ENCODE measurements around the gene EGF.
"Not testable (repeated sequence)": the region's sequence is repeated elsewhere in the genome, so short reads cannot be mapped to it uniquely, and the experiment has no call there.

Gene EGF

DNA sequence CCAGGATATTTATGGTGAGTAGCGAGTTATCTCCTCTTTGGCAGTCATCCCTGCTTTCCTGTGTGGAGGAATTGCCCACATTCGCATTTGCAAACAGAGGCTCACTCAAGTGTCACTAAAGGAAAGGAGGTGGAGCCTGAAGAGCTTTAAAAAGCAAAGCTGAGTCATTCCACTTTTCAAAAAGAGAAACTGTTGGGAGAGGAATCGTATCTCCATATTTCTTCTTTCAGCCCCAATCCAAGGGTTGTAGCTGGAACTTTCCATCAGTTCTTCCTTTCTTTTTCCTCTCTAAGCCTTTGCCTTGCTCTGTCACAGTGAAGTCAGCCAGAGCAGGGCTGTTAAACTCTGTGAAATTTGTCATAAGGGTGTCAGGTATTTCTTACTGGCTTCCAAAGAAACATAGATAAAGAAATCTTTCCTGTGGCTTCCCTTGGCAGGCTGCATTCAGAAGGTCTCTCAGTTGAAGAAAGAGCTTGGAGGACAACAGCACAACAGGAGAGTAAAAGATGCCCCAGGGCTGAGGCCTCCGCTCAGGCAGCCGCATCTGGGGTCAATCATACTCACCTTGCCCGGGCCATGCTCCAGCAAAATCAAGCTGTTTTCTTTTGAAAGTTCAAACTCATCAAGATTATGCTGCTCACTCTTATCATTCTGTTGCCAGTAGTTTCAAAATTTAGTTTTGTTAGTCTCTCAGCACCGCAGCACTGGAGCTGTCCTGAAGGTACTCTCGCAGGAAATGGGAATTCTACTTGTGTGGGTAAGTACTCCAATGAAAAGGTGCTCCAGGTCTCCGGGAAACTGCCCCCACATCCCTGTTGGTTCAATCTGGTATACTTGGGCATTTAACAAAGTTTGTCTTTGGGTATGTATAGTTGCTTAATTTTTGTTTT lies at the start of gene EGF:
Gene EGF (plus strand): TSS at position 178 of the 890 bp plus-strand sequence. CDS start 453 bp downstream, at position 631.
- DNase-seq, result no peak

DNA sequence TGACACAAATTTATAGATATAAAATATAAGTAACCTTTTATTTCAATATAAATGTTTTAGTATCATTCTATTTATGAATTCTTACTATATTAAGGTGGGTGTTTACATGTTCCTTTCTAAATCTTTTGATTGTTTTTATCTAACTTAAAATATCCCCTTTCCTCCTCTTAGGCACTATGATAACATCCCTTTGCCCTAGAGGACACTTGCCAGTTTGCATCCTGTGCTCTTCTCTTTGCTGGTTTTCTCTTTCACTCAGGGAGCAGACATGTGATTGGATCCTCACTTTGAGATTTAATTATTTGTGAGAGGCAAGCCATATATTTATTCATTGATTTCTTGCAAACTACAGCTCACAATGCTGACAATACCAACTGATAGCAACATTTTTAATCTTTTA lies 48.5 kb upstream of the EGF start:
- no peak for DNase-seq

GRCh38 chr4:109870061-109870460 lies 42.6 kb upstream of the EGF start:
- DNase-seq, result no peak

GRCh38 chr4:109872065-109872464 lies 40.6 kb upstream of the EGF start:
- DNase-seq, result no peak

DNA sequence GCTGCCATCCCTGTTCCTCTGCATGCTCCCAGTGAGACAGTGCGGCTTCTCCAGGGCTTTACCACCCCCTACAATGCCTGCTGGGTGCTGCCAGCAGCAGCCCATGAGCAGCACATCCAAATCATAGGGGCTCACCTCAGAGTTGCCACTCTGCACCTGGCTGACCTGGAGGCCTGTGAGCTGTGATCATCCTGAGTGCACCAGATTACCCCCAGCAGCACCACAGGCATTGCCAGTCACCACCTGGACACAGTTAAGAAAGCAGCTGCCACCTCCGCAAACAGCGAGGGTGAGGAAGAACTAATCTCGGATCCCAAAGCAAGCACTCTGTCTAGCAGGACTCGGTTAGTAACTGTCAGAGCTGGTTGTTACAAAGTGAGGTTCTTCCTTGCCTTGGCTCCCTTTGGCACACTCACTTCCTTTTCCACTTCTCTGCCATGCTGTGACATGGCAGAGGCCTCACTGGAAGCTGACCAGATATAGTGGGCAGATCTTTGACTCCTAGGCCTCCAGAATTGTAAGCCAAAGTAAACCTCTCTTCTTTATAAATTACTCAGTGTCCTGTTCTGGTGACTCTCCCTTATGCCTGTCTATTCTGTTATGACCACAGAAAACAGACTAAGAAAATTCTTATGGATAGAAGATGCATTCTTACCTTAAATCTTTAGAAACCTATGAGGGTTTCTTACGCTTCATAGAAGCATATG lies 39.6 kb upstream of the EGF start:
- DNase-seq, result no peak

- no peak for DNase-seq
Observed at GRCh38 chr4:109873791-109874514, 38.7 kb upstream of the EGF start.

DNA sequence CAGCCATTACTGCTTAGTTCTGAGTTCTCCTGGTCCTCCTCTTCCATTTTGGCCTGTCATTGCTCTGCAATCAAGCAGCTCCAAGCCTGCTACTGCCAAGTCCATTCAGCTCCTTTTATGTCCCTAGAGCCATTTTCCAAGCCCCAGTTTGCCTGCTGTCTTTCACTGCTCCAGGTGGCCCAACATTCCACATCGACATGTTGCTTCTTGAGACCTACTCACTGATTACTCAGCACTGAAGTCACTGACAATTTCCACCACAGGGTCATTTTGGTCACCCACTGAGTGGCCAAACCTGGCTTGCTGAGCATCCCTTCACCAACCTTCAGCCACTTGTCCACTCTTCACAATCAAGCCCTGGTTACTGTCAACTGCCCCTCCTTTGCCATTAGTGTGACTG lies 37.6 kb upstream of the EGF start:
- DNase-seq, result no peak

GRCh38 chr4:109875553-109875952 lies 37.1 kb upstream of the EGF start:
- DNase-seq, result not testable (repeated sequence)

- DNase-seq, result no peak
Observed at GRCh38 chr4:109876634-109877265, 35.9 kb upstream of the EGF start.

GRCh38 chr4:109877400-109877799 lies 35.3 kb upstream of the EGF start:
- no peak for DNase-seq

GRCh38 chr4:109878355-109878754 lies 34.3 kb upstream of the EGF start:
- no peak for DNase-seq

- DNase-seq, result no peak
Observed at GRCh38 chr4:109879081-109879480, 33.6 kb upstream of the EGF start.

GRCh38 chr4:109879636-109880314 lies 32.9 kb upstream of the EGF start:
- DNase-seq, result no peak

GRCh38 chr4:109886303-109886702 lies 26.4 kb upstream of the EGF start:
- DNase-seq, result no peak

- DNase-seq, result no peak
Observed at GRCh38 chr4:109887071-109887470, 25.6 kb upstream of the EGF start.

DNA sequence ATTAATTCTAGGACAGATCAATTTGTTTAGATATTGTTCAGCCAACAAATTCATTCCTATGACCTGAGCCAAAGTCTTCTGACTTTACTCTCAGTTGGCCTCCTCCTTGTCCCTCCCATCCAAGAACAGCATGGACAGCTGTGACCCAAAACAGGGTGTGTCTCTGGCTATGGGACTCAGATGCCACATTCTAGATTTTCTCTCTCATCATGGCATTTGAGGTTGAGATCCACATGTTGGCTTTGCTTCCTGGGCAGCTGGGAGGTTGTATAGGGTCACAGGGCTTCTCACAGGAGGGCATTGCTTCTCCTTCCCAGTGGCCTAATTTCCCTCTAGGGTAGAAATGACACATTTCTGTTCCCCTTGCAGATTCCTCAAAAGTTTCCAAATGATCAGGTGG lies 22.6 kb upstream of the EGF start:
- DNase-seq, result no peak

DNA sequence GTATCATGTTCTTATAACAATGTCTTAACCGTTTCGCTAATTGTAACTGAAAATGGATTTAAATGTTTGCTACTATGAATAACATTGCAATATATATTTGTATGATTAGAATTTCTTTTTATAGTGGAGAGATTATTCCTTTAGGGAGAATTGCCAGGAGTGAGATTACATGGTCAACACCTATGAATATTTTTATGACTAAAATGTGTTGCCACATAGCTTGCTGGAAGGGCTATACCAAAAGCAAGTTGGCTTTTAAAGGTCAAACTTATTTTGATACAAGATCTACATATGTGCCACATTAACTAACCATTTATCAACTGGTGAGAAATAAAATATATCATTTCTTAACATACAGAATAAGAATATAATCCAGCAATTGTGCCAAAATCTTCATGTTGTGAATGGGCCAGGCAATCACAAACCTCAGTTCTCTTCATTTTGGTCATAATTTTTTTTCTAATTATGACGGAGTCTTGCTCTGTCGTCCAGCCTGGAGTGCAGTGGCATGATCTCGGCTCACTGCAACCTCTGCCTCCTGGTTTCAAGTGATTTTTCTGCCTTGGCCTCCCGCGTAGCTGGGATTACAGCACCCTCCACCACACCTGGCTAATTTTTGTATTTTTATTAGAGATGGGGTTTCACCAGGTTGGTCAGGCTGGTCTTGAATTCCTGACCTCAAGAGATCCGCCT lies 10.0 kb upstream of the EGF start:
- DNase-seq, result no peak

GRCh38 chr4:109908731-109909130 lies 4.0 kb upstream of the EGF start:
- DNase-seq, result no peak

GRCh38 chr4:109910256-109910655 lies 2.4 kb upstream of the EGF start:
- DNase-seq, result no peak

DNA sequence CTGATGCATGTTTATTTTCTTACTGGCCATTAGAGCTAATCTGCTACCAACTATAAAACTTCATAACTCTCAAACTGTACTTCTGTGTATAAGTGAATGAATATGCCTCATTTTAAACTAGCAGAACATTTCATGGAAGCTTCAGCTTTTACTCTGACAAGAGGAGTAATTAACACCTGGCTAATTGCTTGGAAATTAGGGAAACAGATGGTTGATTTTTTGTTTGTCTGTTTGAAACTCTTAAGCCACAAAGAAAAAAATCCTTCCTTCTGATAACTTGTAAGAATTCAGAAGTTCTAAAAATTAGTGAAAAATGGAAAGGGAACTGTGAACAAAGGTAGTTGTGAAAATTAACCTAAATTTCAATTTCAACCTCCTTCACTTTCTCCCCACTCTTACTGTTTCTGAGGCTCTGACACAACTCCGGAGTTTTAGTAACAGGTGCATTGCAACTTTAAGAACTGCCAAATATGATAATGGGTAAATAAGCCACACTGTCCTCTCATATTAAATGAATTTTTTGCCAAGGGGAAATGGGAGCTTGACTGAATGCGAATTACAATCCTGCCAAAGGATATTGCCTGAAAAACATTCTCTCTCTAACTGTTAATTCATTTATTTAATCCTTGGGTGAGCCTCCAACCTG lies 1.0 kb downstream of the EGF start:
- no peak for DNase-seq

DNA sequence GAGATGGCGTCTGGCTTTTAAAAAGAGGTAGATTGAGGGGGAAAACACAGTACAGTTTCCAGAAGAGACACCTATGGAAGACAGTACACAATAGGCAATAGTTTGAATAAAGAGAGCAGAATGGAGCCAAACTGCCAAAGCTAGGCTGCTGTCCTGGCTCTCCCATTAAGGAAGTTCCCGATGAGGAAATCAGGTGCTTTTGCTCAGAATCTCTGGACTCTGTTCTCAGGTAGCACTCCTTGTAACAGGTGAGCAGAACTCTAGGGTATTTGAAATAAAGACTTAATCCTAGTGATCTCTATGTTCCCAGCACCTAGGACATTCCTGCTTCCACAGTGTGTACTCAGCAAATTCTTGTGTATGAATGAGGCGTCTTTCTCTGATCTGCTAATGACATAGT lies 1.6 kb downstream of the EGF start:
- DNase-seq, result no peak
